ENCODE data around the gene ZBTB42. TPM values are rescaled to one million over a fixed set of nuclear protein-coding genes. Genes with fewer than 3 reads are reported as not detected.

ZBTB42 gene
- total and polyA plus RNA-seq, 2 of the 4 experiments (the other 2 are of a cell fraction): 1.3 to 2.3 TPM

GRCh38 chr14:104757681-104758392 lies 43.1 kb upstream of the ZBTB42 start:
- Histone ChIP-seq H3K56ac (ENCODE audit: extremely low read depth, insufficient read depth, low read length) (no peak overlapping the region), H4K91ac (ENCODE audit: insufficient read depth, low read depth, low read length) (no peak overlapping the region), H3K9me1 (ENCODE audit: insufficient read depth, low read length) (no peaks in the 10 kb centered on the region), H3K79me1 (ENCODE audit: low read depth in 1 of 2, low read length in 2 of 2) (peaks cover 8 to 63% of the 10 kb centered on the region in 2 experiments; a peak in 2 of 4 replicates), H3K4me2 (ENCODE audit: low read depth, low read length) (no peak overlapping the region), H4K8ac (ENCODE audit: low read depth in 2 of 2, low read length in 2 of 2) (no peak overlapping the region), H3K4ac (ENCODE audit: low read depth, low read length) (no peak overlapping the region), H3K4me1 (ENCODE audit: control insufficient read depth, insufficient read depth, low read length) (peaks cover 6% of the 10 kb centered on the region; the same call in 1 of the 2 replicates), H2AK5ac (ENCODE audit: low read depth, low read length) (no peak overlapping the region), H2BK120ac (ENCODE audit: low read depth, low read length) (no peak overlapping the region), H2AFZ (replicated peaks; ENCODE audit: low read length, poor library complexity) (no peak overlapping the region), H3K14ac (replicated peaks; ENCODE audit: low read depth, low read length) (no peak overlapping the region), H2BK20ac (ENCODE audit: low read depth, low read length) (no peak overlapping the region), H3K18ac (ENCODE audit: low read depth, low read length) (no peak overlapping the region), H3K4me3 (ENCODE audit: insufficient read depth, low read depth, low read length) (no peak overlapping the region), H3K23ac (ENCODE audit: low read depth, low read length) (no peak overlapping the region), H3K9ac (ENCODE audit: low read depth, low read length) (no peak overlapping the region), H3K27me3 (ENCODE audit: control insufficient read depth, insufficient read depth, low read length) (no peaks in the 10 kb centered on the region), H4K20me1 (ENCODE audit: insufficient read depth, low read length) (peaks cover 56% of the 10 kb centered on the region), H2BK15ac (ENCODE audit: low read depth, low read length) (no peak overlapping the region), H3K9me3 (ENCODE audit: control insufficient read depth, insufficient read depth, low read length) (no peaks in the 10 kb centered on the region), H3K27ac (ENCODE audit: insufficient read depth, low read length) (no peak overlapping the region), H4K5ac (ENCODE audit: low read depth, low read length) (no peak overlapping the region), H2AK9ac (replicated peaks; ENCODE audit: low read depth, low read length, poor library complexity) (no peak overlapping the region), H2BK5ac (ENCODE audit: low read depth, low read length, poor library complexity, severe bottlenecking) (no peak overlapping the region), H3K36me3 (ENCODE audit: control insufficient read depth, insufficient read depth, low read length) (peaks cover 39% of the 10 kb centered on the region)
- intact Hi-C loops (cut with micrococcal nuclease): no loop called here
- TF ChIP-seq RFX5 (IDR thresholded peaks at IDR 0.05; ENCODE audit: low read depth, low read length): no peak
- TF ChIP-seq FOS (IDR thresholded peaks at IDR 0.05; ENCODE audit: low read depth, low read length): no peak
- TF ChIP-seq CEBPB (IDR thresholded peaks at IDR 0.05; ENCODE audit: low read depth, low read length): no peak
- TF ChIP-seq RCOR1 (IDR thresholded peaks at IDR 0.05; ENCODE audit: insufficient replicate concordance, low read length): no peak
- no peak for TF ChIP-seq BHLHE40 (IDR thresholded peaks at IDR 0.05; ENCODE audit: low read depth, low read length)
- TF ChIP-seq RAD21 (IDR thresholded peaks at IDR 0.05; ENCODE audit: low read length): no peak
- no peak for TF ChIP-seq NFE2L2 (IDR thresholded peaks at IDR 0.05; ENCODE audit: low read depth, low read length)
- no peak for TF ChIP-seq POLR2A (IDR thresholded peaks at IDR 0.05; ENCODE audit: low read depth, low read length)
- TF ChIP-seq CHD1 (IDR thresholded peaks at IDR 0.05; ENCODE audit: low read depth, low read length): no peak
- no peak for TF ChIP-seq MAZ (IDR thresholded peaks at IDR 0.05; ENCODE audit: borderline replicate concordance, low read depth, low read length)
- TF ChIP-seq SMC3 (IDR thresholded peaks at IDR 0.05; ENCODE audit: low read depth, low read length): no peak
- TF ChIP-seq MXI1 (IDR thresholded peaks at IDR 0.05; ENCODE audit: borderline replicate concordance, low read depth, low read length): no peak
- no peak for TF ChIP-seq ELK1 (IDR thresholded peaks at IDR 0.05; ENCODE audit: borderline replicate concordance, low read depth, low read length)
- TF ChIP-seq MAFK (IDR thresholded peaks at IDR 0.05; ENCODE audit: low read depth, low read length): no peak
- no peak for TF ChIP-seq USF2 (IDR thresholded peaks at IDR 0.05; ENCODE audit: low read depth, low read length)
- no peak for TF ChIP-seq CTCF (conservative IDR thresholded peaks at IDR 0.05; ENCODE audit: low read depth, low read length)
- no peak for DNase-seq
- ChIA-PET POLR2A (ENCODE audit: unreplicated experiment) (no interaction called here), CTCF (interaction anchor here (0.6 kb wide), 1 partner anchor 680 kb away, joined by 3 read pairs; no protein-coding TSS in a partner anchor)
- dilution Hi-C loops (cut with HindIII; ENCODE audit: low sequenced_read_pairs, unreplicated experiment): no loop called here
- in situ Hi-C loops (cut with MboI; ENCODE audit: low sequenced_read_pairs): no loop called here
- no peak for ATAC-seq (ENCODE audit: low read depth)
- WGBS, 2 experiments (ENCODE audit: extremely low coverage in 2 of 2, insufficient read length in 1 of 2): 95% methylated on average over 14 of the region's 19 CpGs; no CpG with 5 or more reads in 1 of the 2 experiments
- no TSS peak for BruUV-seq (replicated peaks)
